GM06990 (cell line): Measurements from ENCODE around the gene EYA2.

Source experiments
- DNase-seq: peaks from one replicate; pipeline ENCODE4 v3.0.0-alpha.2; 2011; ENCODE audit not compliant: insufficient read length; ENCODE audit errors: extremely low read depth
- H3K27me3 ChIP-seq: replicated peaks from 2 replicates; pipeline ENCODE4 v1.6.0; 2011; ENCODE audit warnings: low read length; ENCODE audit not compliant: control insufficient read depth, insufficient read depth
- H3K36me3 ChIP-seq: 2 replicates; pipeline ENCODE4 v1.5.1; 2011; ENCODE audit warnings: low read length; ENCODE audit not compliant: control insufficient read depth, insufficient read depth
- H3K4me3 ChIP-seq: replicated peaks from 2 replicates; pipeline ENCODE4 v1.5.1; 2011; ENCODE audit warnings: low read depth, mild to moderate bottlenecking, control low read depth, low read length
- CTCF ChIP-seq: IDR thresholded peaks from 2 replicates; pipeline ENCODE4 v1.5.1; 2011; ENCODE audit warnings: low read length, control low read depth, mild to moderate bottlenecking, inconsistent platforms; ENCODE audit not compliant: insufficient read depth, poor library complexity, severe bottlenecking

The EYA2 gene

GRCh38 chr20:47086316-47086715 is 191.7 kb downstream of the EYA2 start:
- Histone ChIP-seq H3K27me3 (no peaks in the 10 kb centered on the region), H3K4me3 (no peak overlapping the region), H3K36me3 (no peaks in the 10 kb centered on the region)
- TF ChIP-seq CTCF: no peak
- no peak for DNase-seq

GRCh38 chr20:47088335-47088734 is 193.7 kb downstream of the EYA2 start:
- peaks cover 3% of the 10 kb centered on the region; the same call in 1 of the 2 replicates for H3K36me3 ChIP-seq
- no peaks in the 10 kb centered on the region for H3K27me3 ChIP-seq
- no peak for DNase-seq
- H3K4me3 ChIP-seq: no peak overlapping the region
- no peak for TF ChIP-seq CTCF

GRCh38 chr20:47089151-47089550 is 194.5 kb downstream of the EYA2 start:
- Histone ChIP-seq H3K27me3 (no peaks in the 10 kb centered on the region), H3K36me3 (peaks cover 5% of the 10 kb centered on the region; the same call in 1 of the 2 replicates), H3K4me3 (no peak overlapping the region)
- TF ChIP-seq CTCF: no peak
- DNase-seq: no peak

GRCh38 chr20:47090835-47091234 is 196.2 kb downstream of the EYA2 start:
- no peak overlapping the region for H3K4me3 ChIP-seq
- no peak for TF ChIP-seq CTCF
- no peak for DNase-seq
- H3K36me3 ChIP-seq: peaks cover 5% of the 10 kb centered on the region; the same call in 1 of the 2 replicates
- H3K27me3 ChIP-seq: no peaks in the 10 kb centered on the region

GRCh38 chr20:47093320-47093966 is 198.8 kb downstream of the EYA2 start:
- Histone ChIP-seq H3K36me3 (peaks cover 5% of the 10 kb centered on the region; the same call in 1 of the 2 replicates), H3K4me3 (no peak overlapping the region), H3K27me3 (no peaks in the 10 kb centered on the region)
- TF ChIP-seq CTCF: no peak
- DNase-seq: no peak

GRCh38 chr20:47095690-47096089 is 201.0 kb downstream of the EYA2 start:
- Histone ChIP-seq H3K4me3 (no peak overlapping the region), H3K36me3 (peaks cover 5% of the 10 kb centered on the region; the same call in 1 of the 2 replicates), H3K27me3 (no peaks in the 10 kb centered on the region)
- no peak for DNase-seq
- no peak for TF ChIP-seq CTCF
